ENCODE measurements around the gene TNS1.

GRCh38 chr2:217953531-217953932, 49.3 kb downstream of the TNS1 start:
- TF ChIP-seq EZH2phosphoT487 (IDR thresholded peaks at IDR 0.05) (no peak), CTCF (IDR thresholded peaks at IDR 0.05) (no peak)
